GM12875 (cell line): ENCODE data around the gene HAVCR2.

Experiments used
- H3K4me3 ChIP-seq: one replicate; pipeline ENCODE4 v1.5.1; 2011; ENCODE audit warnings: low read depth, low read length, control low read depth
- TF ChIP-seq, protein P1 (sequence below): IDR thresholded peaks from 2 replicates; pipeline ENCODE4 v1.5.1; 2011; ENCODE audit warnings: low read depth, mild to moderate bottlenecking, control low read depth, inconsistent platforms, low read length, moderate library complexity, borderline replicate concordance; ENCODE audit not compliant: insufficient read depth

Gene HAVCR2

DNA sequence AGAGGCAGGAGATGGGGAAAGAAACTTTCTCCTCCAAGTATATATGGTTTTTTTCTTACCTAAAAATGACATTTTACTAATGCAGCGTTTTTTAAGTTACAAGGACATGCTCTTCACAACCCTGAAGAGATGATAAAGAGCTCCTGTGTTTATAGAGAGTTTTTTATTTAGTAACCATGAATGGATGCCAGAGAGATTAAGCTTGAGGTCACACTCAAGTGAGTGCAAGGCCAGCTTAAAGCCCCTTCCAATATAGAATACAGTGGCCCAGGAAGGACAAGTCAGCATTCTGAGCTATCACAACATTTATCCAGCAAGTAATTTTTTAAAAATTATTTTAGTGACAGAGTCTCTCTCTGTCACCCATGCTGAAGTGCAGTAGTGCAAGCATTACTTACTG lies 6.7 kb upstream of the HAVCR2 start:
- no peak overlapping the region for H3K4me3 ChIP-seq
- TF ChIP-seq, protein P1, sequence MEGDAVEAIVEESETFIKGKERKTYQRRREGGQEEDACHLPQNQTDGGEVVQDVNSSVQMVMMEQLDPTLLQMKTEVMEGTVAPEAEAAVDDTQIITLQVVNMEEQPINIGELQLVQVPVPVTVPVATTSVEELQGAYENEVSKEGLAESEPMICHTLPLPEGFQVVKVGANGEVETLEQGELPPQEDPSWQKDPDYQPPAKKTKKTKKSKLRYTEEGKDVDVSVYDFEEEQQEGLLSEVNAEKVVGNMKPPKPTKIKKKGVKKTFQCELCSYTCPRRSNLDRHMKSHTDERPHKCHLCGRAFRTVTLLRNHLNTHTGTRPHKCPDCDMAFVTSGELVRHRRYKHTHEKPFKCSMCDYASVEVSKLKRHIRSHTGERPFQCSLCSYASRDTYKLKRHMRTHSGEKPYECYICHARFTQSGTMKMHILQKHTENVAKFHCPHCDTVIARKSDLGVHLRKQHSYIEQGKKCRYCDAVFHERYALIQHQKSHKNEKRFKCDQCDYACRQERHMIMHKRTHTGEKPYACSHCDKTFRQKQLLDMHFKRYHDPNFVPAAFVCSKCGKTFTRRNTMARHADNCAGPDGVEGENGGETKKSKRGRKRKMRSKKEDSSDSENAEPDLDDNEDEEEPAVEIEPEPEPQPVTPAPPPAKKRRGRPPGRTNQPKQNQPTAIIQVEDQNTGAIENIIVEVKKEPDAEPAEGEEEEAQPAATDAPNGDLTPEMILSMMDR: no peak

DNA sequence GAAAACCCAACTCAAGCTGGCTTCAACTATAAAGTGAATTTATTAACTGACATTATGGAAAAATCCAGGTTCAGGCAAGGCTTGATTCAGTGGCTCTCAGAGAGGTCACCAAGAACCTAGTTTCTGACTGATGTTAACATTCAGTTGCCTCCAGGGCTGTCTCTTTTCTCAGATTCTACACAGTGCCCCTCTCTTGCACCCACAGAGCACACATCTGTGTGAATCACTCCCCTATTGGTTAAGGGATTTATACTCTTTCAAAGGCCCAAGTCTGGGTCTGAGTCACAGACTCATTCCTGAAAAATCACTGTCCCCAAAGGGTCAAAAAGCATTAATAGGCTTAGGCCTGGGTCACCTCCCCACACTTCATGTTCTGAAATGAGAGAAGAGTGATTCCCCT lies 6.2 kb upstream of the HAVCR2 start:
- TF ChIP-seq, protein P1: no peak
- no peak overlapping the region for H3K4me3 ChIP-seq

DNA sequence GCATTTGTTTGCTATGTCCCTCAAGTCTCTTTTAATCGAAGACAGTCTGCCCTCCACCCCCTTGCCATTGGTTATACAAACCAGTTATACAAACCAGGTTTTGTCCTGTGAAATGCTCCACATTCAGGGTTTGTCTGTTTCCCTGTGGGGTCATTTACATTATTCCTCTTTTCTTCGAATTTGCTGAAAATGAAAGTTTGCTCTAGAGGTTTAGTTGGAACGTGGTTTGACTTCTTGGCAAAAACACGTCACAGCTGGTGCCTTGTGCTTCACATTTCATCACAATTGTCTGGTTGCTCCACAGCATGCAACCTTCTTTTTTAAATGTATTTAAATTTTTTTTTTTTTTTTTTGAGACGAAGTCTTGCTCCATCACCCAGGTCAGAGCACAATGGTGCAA lies 4.2 kb upstream of the HAVCR2 start:
- H3K4me3 ChIP-seq: no peak overlapping the region
- TF ChIP-seq, protein P1: no peak

DNA sequence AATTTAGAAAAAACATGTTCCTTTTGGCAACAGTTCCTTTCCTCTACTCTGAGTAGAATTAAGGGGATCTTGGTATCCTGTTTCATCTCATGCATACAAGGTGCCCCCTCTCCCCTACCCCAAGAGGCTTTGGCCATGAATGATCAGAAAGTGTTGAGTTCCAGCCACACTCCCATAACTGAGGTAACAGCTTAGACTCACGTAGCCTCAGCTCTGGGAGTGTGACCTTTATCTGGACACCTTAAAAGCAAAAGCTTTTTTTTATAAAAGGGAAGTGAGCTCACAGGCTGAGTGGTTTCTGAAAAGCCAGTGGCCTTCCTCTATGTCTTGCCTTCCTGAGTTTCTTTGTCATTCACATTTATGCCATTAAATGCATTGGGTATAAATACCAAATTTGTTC lies 900 bp upstream of the HAVCR2 start:
- peak overlapping the region; percentile 16 for H3K4me3 ChIP-seq
- TF ChIP-seq, protein P1: no peak

DNA sequence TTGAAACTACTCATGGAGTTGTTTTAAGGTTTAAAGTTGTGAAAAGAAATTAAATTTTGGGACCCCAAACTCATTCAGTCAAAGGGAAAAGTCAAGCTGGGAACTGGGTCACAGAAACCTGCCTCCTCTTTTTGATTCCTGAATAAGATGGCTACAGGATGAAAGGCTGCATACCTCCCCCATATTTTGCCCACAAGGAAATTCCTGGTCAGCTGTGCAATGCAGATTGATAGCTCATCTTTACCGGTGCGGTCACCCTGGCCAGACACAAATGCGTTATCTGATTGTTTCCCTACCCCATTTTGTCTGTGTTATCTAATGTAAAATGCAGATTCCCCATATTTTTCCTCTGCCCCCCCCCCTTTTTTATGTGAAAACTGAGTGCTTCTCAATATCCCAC lies 1.3 kb downstream of the HAVCR2 start:
- peak overlapping the region; percentile 15 for H3K4me3 ChIP-seq
- TF ChIP-seq, protein P1: no peak

DNA sequence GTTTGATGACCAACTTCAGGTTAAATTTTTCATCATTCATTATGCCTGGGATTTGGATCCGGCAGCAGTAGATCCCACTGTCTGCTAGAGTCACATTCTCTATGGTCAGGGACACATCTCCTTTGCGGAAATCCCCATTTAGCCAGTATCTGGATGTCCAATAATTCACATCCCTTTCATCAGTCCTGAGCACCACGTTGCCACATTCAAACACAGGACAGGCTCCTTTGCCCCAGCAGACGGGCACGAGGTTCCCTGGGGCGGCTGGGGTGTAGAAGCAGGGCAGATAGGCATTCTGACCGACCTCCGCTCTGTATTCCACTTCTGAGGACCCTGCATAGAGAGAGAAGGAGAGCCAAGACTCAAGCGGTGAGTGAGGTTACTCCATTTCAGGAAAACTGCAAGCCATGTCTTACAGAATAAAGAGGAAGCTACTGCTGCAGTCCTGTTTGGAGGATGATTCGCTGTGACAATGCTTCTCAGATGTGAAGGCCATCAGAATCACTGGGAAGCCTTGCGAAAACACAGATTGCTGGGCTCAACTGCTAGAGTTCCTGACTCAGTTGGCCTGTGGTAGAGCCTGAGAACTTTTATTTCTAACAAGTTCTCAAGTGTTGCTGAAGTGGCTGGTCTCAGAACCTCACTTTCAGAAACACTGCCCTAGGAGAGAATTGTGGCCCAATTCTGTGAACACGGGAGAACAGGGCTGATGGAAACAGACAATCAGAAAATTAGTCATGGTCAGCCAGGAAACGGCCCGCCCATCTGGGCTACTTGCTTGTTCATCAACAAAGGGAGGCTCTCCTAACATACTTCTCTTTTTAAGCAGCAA lies 2.0 kb downstream of the HAVCR2 start:
- H3K4me3 ChIP-seq: no peak overlapping the region
- TF ChIP-seq, protein P1: no peak

DNA sequence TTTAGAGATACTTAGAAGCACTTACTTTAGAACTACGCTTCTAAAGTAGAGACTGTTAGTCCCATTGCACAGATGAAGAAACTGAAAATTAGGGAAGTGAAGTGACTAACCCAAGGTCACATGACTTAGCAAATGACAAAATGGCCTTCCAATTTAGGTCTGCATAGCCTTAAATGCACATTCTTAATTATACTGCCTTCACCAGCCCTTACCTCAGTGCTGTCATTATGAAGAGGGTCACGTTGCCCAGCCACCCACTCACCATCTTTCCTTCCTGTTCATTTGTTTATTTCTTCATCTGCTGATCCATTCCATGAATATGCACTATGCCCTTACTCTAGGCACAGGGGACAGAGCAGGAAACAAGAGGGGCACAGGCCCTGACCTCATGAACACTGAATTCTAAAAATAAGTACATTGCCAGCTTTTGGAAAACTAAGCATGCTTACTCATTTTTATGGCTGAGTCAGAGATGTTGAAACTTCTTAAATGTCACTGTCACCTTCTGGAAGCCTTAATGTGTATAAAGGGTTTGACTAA lies 8.6 kb downstream of the HAVCR2 start:
- H3K4me3 ChIP-seq: no peak overlapping the region
- TF ChIP-seq, protein P1: no peak
